Islet of Langerhans (tissue), 1 donor: Measurements from ENCODE around the gene GRM4.

ENCODE experiments used
- FAIRE-seq: peaks from one replicate; lab custom pipeline; 2011; peaks lifted over from hg19 to GRCh38; lab: Jason Lieb, UNC

Gene GRM4

GRCh38 chr6:34142061-34142998, 3.6 kb downstream of the GRM4 start:
- no peak for FAIRE-seq

GRCh38 chr6:34140075-34140474, 5.8 kb downstream of the GRM4 start:
- no peak for FAIRE-seq

GRCh38 chr6:34138914-34139510, 6.9 kb downstream of the GRM4 start:
- no peak for FAIRE-seq

- FAIRE-seq, result no peak
Measured at GRCh38 chr6:34138191-34138590, 7.7 kb downstream of the GRM4 start.

- FAIRE-seq, result no peak
Measured at GRCh38 chr6:34135541-34135940, 10.3 kb downstream of the GRM4 start.

- FAIRE-seq, result no peak
Measured at GRCh38 chr6:34132486-34133185, 13.3 kb downstream of the GRM4 start.

- FAIRE-seq, result no peak
Measured at GRCh38 chr6:34131326-34132290, 14.3 kb downstream of the GRM4 start.

GRCh38 chr6:34130862-34131261, 15.0 kb downstream of the GRM4 start:
- FAIRE-seq, result no peak

GRCh38 chr6:34129753-34130152, 16.1 kb downstream of the GRM4 start:
- FAIRE-seq, result no peak

- no peak for FAIRE-seq
Measured at GRCh38 chr6:34128045-34128444, 17.8 kb downstream of the GRM4 start.

GRCh38 chr6:34126419-34126818, 19.5 kb downstream of the GRM4 start:
- no peak for FAIRE-seq

GRCh38 chr6:34125939-34126338, 19.9 kb downstream of the GRM4 start:
- FAIRE-seq, result no peak

- no peak for FAIRE-seq
Measured at GRCh38 chr6:34120953-34121675, 24.8 kb downstream of the GRM4 start.

GRCh38 chr6:34115915-34116314, 30.0 kb downstream of the GRM4 start:
- no peak for FAIRE-seq

- FAIRE-seq, result no peak
Measured at GRCh38 chr6:34115403-34115795, 30.5 kb downstream of the GRM4 start.

- FAIRE-seq, result no peak
Measured at GRCh38 chr6:34114695-34115402, 31.0 kb downstream of the GRM4 start.

- FAIRE-seq, result no peak
Measured at GRCh38 chr6:34113532-34113931, 32.4 kb downstream of the GRM4 start.

GRCh38 chr6:34112126-34112525, 33.8 kb downstream of the GRM4 start:
- no peak for FAIRE-seq

- no peak for FAIRE-seq
Measured at GRCh38 chr6:34110610-34111009, 35.3 kb downstream of the GRM4 start.

- no peak for FAIRE-seq
Measured at GRCh38 chr6:34108176-34108575, 37.7 kb downstream of the GRM4 start.

- no peak for FAIRE-seq
Measured at GRCh38 chr6:34106900-34107299, 39.0 kb downstream of the GRM4 start.
